HEK293 (cell line): ENCODE results near the gene IDH1.

Experiments
- HOXA7 ChIP-seq: sonication (generic); formaldehyde crosslinking; IDR thresholded peaks from 2 replicates; pipeline ENCODE4 v1.8.1; 2022; ENCODE audit warnings: missing genetic modification reagents, borderline replicate concordance
- MZF1 ChIP-seq: fragments of 450-650 bp; formaldehyde crosslinking; IDR thresholded peaks from 2 replicates; pipeline ENCODE4 v1.5.1; 2017; ENCODE audit warnings: missing biosample characterization, missing genetic modification characterization, borderline replicate concordance
- YY1 ChIP-seq: fragments of 450-650 bp; formaldehyde crosslinking; IDR thresholded peaks from 2 replicates; pipeline ENCODE4 v1.5.1; 2018; ENCODE audit warnings: missing biosample characterization, missing genetic modification characterization
- ZNF114 ChIP-seq: fragments of 450-650 bp; formaldehyde crosslinking; IDR thresholded peaks from 2 replicates; pipeline ENCODE4 v1.5.0; 2017; ENCODE audit warnings: missing biosample characterization, missing genetic modification characterization
- ZNF121 ChIP-seq: fragments of 450-650 bp; formaldehyde crosslinking; IDR thresholded peaks from 2 replicates; pipeline ENCODE4 v1.5.1; 2016; ENCODE audit warnings: missing biosample characterization, missing genetic modification characterization
- ZNF274 ChIP-seq, 2 experiments: fragments of 200-500 bp in 1 of 2; fragments of 450-650 bp in 1 of 2; sonication (Bioruptor generic) in 1 of 2; formaldehyde crosslinking in 1 of 2; IDR thresholded peaks; 2 replicates each; pipeline versions ENCODE4 v1.5.1 to v1.6.1; 2014 to 2016; ENCODE audit warnings: borderline replicate concordance in 1 of 2, inconsistent platforms in 1 of 2, low read length in 1 of 2, missing biosample characterization in 1 of 2, missing genetic modification characterization in 1 of 2
- ZNF324 ChIP-seq: fragments of 450-650 bp; formaldehyde crosslinking; IDR thresholded peaks from 2 replicates; pipeline ENCODE4 v1.5.1; 2016; ENCODE audit warnings: missing biosample characterization, missing genetic modification characterization
- ZNF510 ChIP-seq: fragments of 450-650 bp; formaldehyde crosslinking; IDR thresholded peaks from 2 replicates; pipeline ENCODE4 v1.5.1; 2018; ENCODE audit warnings: mild to moderate bottlenecking, missing genetic modification characterization, missing biosample characterization; ENCODE audit not compliant: insufficient replicate concordance
- ZNF585B ChIP-seq: fragments of 450-650 bp; formaldehyde crosslinking; IDR thresholded peaks from 2 replicates; pipeline ENCODE4 v1.5.1; 2016; ENCODE audit warnings: missing biosample characterization, missing genetic modification characterization
- ZSCAN30 ChIP-seq: fragments of 450-650 bp; IDR thresholded peaks from 2 replicates; pipeline ENCODE4 v1.5.1; 2018; ENCODE audit warnings: missing biosample characterization, mild to moderate bottlenecking, missing genetic modification characterization, moderate library complexity
- TF ChIP-seq, protein P1 (sequence below): fragments of 450-650 bp; formaldehyde crosslinking; IDR thresholded peaks from 2 replicates; pipeline ENCODE4 v1.5.1; 2016; ENCODE audit warnings: missing biosample characterization, missing genetic modification characterization

DNA sequence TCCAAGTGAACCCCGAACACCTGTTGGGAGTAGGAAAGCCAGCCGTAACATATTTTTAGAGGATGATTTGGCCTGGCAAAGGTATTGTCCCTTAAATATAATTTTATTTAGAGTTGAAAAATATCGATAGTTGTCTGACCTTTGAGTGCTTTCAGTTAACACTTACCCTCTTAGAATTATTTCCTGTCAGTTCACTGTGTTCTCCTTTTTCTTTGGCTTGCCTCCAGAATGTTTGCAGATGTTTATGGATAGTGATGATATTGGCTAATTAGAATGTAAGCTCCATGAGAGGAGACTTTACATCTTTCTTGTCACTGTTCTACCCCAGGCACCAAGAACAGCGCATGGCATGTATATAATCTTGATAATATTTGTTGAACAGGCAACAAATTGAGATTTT is 31.0 kb upstream of the IDH1 start:
- no peak for TF ChIP-seq YY1 (tag by site-specific recombination)
- TF ChIP-seq ZNF585B (tag by site-specific recombination): no peak
- no peak for TF ChIP-seq ZNF121 (tag by site-specific recombination)
- no peak for TF ChIP-seq ZNF114 (tag by site-specific recombination)
- no peak for TF ChIP-seq ZNF274 (IDR thresholded peaks at IDR 0.05; ENCODE audit: low read length)
- no peak for TF ChIP-seq ZNF274 (tag by site-specific recombination; IDR thresholded peaks at IDR 0.05; ENCODE audit: borderline replicate concordance)
- TF ChIP-seq MZF1 (tag by site-specific recombination): no peak
- TF ChIP-seq ZNF324: no peak
- no peak for TF ChIP-seq HOXA7 (CRISPR knock-in tag)
- TF ChIP-seq ZNF510 (tag by site-specific recombination): no peak
- TF ChIP-seq ZSCAN30 (tag by site-specific recombination): no peak
- TF ChIP-seq, protein P1, sequence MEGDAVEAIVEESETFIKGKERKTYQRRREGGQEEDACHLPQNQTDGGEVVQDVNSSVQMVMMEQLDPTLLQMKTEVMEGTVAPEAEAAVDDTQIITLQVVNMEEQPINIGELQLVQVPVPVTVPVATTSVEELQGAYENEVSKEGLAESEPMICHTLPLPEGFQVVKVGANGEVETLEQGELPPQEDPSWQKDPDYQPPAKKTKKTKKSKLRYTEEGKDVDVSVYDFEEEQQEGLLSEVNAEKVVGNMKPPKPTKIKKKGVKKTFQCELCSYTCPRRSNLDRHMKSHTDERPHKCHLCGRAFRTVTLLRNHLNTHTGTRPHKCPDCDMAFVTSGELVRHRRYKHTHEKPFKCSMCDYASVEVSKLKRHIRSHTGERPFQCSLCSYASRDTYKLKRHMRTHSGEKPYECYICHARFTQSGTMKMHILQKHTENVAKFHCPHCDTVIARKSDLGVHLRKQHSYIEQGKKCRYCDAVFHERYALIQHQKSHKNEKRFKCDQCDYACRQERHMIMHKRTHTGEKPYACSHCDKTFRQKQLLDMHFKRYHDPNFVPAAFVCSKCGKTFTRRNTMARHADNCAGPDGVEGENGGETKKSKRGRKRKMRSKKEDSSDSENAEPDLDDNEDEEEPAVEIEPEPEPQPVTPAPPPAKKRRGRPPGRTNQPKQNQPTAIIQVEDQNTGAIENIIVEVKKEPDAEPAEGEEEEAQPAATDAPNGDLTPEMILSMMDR (tag by site-specific recombination): no peak
